ENCODE results near the gene GSX1.
A peak's percentile ranks its signal among the peaks of the same experiment; 100 is the strongest.

GSX1 gene

DNA sequence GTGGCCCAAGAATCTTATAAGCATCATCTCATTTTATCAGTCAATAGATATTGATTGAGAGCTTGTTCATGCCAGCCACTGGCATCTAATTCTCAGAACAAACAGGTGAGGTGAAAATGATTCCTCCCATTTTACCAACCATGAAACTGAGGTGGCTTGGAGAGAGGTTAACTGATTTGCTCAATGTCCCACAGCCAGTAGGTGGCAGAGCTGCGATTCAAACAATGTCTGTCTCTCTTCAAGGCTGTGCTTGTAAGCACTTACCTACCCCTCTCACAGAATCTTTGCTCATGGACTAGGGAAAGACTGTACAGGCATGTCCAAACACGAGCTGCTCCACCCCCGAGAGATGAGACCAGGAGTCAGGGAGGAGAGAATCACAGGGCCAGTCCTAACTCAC, 21.5 kb upstream of the GSX1 start:
- peaks cover 38% of the 10 kb centered on the region for H3K27me3 Mint-ChIP-seq (ENCODE audit: low read depth, poor library complexity)
- H3K4me1 Mint-ChIP-seq = peaks cover 21% of the 10 kb centered on the region
- no peaks in the 10 kb centered on the region for H3K9me3 Mint-ChIP-seq
- TF ChIP-seq, protein P1, sequence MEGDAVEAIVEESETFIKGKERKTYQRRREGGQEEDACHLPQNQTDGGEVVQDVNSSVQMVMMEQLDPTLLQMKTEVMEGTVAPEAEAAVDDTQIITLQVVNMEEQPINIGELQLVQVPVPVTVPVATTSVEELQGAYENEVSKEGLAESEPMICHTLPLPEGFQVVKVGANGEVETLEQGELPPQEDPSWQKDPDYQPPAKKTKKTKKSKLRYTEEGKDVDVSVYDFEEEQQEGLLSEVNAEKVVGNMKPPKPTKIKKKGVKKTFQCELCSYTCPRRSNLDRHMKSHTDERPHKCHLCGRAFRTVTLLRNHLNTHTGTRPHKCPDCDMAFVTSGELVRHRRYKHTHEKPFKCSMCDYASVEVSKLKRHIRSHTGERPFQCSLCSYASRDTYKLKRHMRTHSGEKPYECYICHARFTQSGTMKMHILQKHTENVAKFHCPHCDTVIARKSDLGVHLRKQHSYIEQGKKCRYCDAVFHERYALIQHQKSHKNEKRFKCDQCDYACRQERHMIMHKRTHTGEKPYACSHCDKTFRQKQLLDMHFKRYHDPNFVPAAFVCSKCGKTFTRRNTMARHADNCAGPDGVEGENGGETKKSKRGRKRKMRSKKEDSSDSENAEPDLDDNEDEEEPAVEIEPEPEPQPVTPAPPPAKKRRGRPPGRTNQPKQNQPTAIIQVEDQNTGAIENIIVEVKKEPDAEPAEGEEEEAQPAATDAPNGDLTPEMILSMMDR (IDR thresholded peaks at IDR 0.05) = peak; percentile 31
- H3K27ac Mint-ChIP-seq = no peak overlapping the region
- H3K36me3 Mint-ChIP-seq (ENCODE audit: low read depth) = no peaks in the 10 kb centered on the region
- no peak for DNase-seq
- H3K4me3 Mint-ChIP-seq = no peak overlapping the region

DNA sequence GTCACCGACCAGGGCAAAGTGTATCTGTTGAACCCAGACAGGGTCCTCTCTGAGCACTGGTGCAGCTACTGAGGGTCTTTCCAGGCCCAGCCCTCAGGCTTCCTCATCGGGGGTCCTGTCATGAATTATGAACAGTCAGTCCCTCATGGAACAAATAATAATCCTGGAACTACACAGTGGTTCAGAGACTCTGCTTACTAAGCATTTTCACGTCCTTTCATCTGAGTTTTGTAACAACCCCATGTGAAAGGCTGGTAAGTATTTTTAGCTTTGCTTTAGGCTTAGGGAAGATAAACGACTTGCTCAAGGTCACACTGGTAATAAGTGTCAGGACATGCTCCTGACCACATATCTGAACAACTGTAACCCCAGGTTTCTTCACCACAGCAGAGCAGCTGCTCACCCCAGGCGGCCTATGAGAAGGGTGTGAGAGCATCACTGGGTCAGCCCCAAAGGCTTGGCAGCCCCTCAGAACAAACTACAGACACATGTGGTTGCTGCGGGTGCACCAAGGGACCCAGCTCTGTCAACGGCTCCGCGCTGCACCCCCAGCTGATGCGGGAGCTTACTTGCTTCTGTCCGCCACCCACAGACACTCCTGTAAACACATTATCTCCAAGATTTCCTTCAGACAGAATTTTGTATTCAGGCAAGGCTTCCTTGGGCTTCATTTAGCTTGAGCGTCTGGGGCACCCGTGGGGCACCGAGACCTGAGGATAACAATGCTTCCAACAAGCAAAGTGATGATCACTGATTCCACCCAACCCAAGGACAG, 19.4 kb upstream of the GSX1 start:
- TF ChIP-seq, protein P1 (IDR thresholded peaks at IDR 0.05) = no peak
- no peaks in the 10 kb centered on the region for H3K9me3 Mint-ChIP-seq
- no peak overlapping the region for H3K4me3 Mint-ChIP-seq
- no peak for DNase-seq
- no peaks in the 10 kb centered on the region for H3K36me3 Mint-ChIP-seq (ENCODE audit: low read depth)
- H3K4me1 Mint-ChIP-seq = peaks cover 33% of the 10 kb centered on the region
- H3K27me3 Mint-ChIP-seq (ENCODE audit: low read depth, poor library complexity) = peaks cover 46% of the 10 kb centered on the region
- no peak overlapping the region for H3K27ac Mint-ChIP-seq

DNA sequence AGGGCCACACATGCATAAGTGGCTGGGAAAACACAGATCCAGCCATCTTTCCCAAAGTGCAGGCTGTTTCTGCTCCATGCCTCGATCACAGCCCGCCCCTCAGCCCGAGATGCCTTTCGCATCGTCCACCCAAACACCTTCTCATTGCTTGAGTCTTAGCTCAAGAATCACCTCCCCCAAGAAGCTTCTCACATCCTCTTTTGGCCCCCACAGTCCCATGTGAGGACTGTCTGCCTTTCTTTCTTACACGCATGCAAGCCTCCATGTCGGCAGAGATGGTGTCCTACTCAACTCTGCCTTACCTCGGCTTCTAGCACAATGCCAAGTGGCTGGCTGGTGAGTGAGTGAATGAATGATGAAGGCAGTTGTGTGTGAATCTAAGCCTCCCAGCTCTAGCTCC, 18.1 kb upstream of the GSX1 start:
- Mint-ChIP-seq H3K9me3 (no peaks in the 10 kb centered on the region), H3K4me1 (peaks cover 33% of the 10 kb centered on the region), H3K36me3 (ENCODE audit: low read depth) (no peaks in the 10 kb centered on the region), H3K27me3 (ENCODE audit: low read depth, poor library complexity) (peaks cover 53% of the 10 kb centered on the region), H3K4me3 (no peak overlapping the region), H3K27ac (no peak overlapping the region)
- no peak for DNase-seq
- TF ChIP-seq, protein P1 (IDR thresholded peaks at IDR 0.05) = no peak

DNA sequence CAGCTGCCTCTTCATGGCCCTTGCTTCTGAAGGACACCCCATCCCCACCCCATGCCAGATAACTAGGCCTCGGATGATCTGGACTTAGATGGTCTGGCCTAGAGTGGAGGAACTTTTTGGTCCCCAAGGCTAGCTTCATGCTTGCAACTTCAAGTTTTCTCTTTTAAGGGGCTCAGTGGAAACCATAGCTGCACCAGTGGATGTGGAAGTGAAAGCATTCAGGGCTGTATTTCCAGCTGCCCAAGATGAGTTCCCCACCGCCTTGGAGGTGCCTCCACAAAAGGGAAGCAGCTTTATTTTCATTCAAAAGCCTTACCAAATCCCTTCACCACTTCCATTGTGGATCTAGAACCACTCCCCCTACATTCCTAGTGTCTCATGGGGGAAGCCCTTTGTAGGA, 17.6 kb upstream of the GSX1 start:
- TF ChIP-seq, protein P1 (IDR thresholded peaks at IDR 0.05) = no peak
- H3K36me3 Mint-ChIP-seq (ENCODE audit: low read depth) = no peaks in the 10 kb centered on the region
- H3K4me1 Mint-ChIP-seq = peaks cover 33% of the 10 kb centered on the region
- H3K27ac Mint-ChIP-seq = no peak overlapping the region
- H3K27me3 Mint-ChIP-seq (ENCODE audit: low read depth, poor library complexity) = peaks cover 49% of the 10 kb centered on the region
- H3K9me3 Mint-ChIP-seq = no peaks in the 10 kb centered on the region
- no peak overlapping the region for H3K4me3 Mint-ChIP-seq
- no peak for DNase-seq

DNA sequence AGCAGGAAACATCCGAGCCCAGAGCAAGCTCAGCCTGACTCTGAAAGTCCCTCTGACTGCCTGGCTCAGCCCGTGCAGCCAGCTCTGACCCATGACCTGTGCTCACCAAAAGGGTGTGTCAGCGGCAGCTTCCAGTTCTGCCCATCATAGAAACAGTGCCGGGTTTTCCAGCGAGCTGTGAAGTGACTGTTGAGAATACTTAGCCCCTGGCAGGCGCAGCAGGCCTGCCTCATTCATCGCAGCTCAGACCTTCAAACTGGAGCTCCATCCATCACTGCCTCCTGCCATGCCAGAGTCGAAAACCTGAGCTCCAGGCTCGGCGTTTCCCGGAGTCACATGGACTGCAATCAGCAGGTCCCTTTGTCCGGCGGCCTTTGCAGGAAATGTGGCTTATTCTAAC, 16.3 kb upstream of the GSX1 start:
- DNase-seq = peak; percentile 44
- Mint-ChIP-seq H3K4me1 (peaks cover 30% of the 10 kb centered on the region), H3K36me3 (ENCODE audit: low read depth) (no peaks in the 10 kb centered on the region), H3K27ac (no peak overlapping the region), H3K4me3 (no peak overlapping the region), H3K9me3 (no peaks in the 10 kb centered on the region), H3K27me3 (ENCODE audit: low read depth, poor library complexity) (peaks cover 46% of the 10 kb centered on the region)
- TF ChIP-seq, protein P1 (IDR thresholded peaks at IDR 0.05) = no peak

DNA sequence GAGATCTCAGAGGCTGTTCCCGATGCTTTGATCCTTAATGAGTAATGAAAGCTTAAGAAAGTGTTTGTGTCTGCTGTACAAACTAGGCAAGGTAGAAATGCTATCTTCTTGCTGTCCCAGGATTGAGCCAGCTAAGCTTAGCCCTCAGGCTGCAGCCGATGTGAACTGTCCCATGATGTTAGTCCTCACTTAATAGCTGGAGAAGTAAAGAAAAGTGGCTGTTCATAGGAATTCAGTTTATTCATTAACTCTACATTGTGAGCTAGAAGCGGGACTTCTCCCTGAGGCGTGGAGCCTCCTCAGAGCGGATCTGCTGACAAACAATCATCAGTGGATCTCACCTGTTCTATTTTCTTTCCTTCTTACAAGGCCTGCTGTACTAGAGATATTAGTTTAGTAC, 10.1 kb upstream of the GSX1 start:
- Mint-ChIP-seq H3K27ac (no peak overlapping the region), H3K36me3 (ENCODE audit: low read depth) (no peaks in the 10 kb centered on the region), H3K27me3 (ENCODE audit: low read depth, poor library complexity) (peaks cover 40% of the 10 kb centered on the region), H3K4me1 (peaks cover 17% of the 10 kb centered on the region), H3K4me3 (no peak overlapping the region), H3K9me3 (peaks cover 3% of the 10 kb centered on the region)
- DNase-seq = no peak
- TF ChIP-seq, protein P1 (IDR thresholded peaks at IDR 0.05) = no peak
